GM23338 (cell line): ENCODE data around the gene ZNF691. TPM values are rescaled to one million over a fixed set of nuclear protein-coding genes. Genes with fewer than 3 reads are reported as not detected.

ENCODE experiments used
- EZH2 ChIP-seq: fragments of 200-600 bp; sonication (generic); IDR thresholded peaks from one replicate; pipeline ENCODE4 v1.8.0; 2017; ENCODE audit warnings: antibody characterized with exemption, mild to moderate bottlenecking, low read depth; ENCODE audit not compliant: unreplicated experiment
- EZH2phosphoT487 ChIP-seq: fragments of 200-600 bp; sonication (generic); IDR thresholded peaks from one replicate; pipeline ENCODE4 v1.8.1; 2018; ENCODE audit warnings: antibody characterized with exemption; ENCODE audit not compliant: unreplicated experiment
- JUNB ChIP-seq: IDR thresholded peaks from one replicate; pipeline ENCODE4 v1.6.1; 2016; ENCODE audit warnings: antibody characterized with exemption; ENCODE audit not compliant: unreplicated experiment
- NANOG ChIP-seq: IDR thresholded peaks from 2 replicates; pipeline ENCODE4 v1.6.1; 2016; ENCODE audit warnings: antibody characterized with exemption, borderline replicate concordance
- POLR2AphosphoS5 ChIP-seq: IDR thresholded peaks from 2 replicates; pipeline ENCODE4 v1.6.1; 2016; ENCODE audit warnings: antibody characterized with exemption, low read depth
- STAT1 ChIP-seq: IDR thresholded peaks from one replicate; pipeline ENCODE4 v1.6.1; 2016; ENCODE audit warnings: antibody characterized with exemption; ENCODE audit not compliant: unreplicated experiment
- ZNF114 ChIP-seq: fragments of 250-450 bp; sonication (Bioruptor Pico); IDR thresholded peaks from 2 replicates; pipeline ENCODE4 v1.5.0; 2020; ENCODE audit warnings: mild to moderate bottlenecking, moderate library complexity
- ZNF331 ChIP-seq: fragments of 250-450 bp; sonication (Bioruptor Pico); IDR thresholded peaks from 2 replicates; pipeline ENCODE4 v1.5.0; 2020; ENCODE audit warnings: low read depth, mild to moderate bottlenecking, moderate library complexity
- polyA plus RNA-seq: library from polyadenylated mRNA; unstranded; fragments of >200 nt; fragmentation: Nextera tagmentation; extraction: Ambion mirVana; gene quantifications from 2 replicates; pipeline ENCODE4 v1.2.1, GENCODE V29; 2016
- total RNA-seq: library from RNA; depleted of rRNA; stranded (reverse); fragments of >200 nt; shearing (Covaris generic); gene quantifications from 2 replicates; pipeline ENCODE4 v1.2.3, GENCODE V29; 2014
- TF ChIP-seq, protein P1 (sequence below): fragments of 250-450 bp; sonication (Bioruptor Pico); IDR thresholded peaks from 2 replicates; pipeline ENCODE4 v1.5.0; 2020; ENCODE audit warnings: mild to moderate bottlenecking, moderate library complexity
- TF ChIP-seq, protein P2 (sequence below): IDR thresholded peaks from one replicate; pipeline ENCODE4 v1.6.1; 2018; ENCODE audit warnings: antibody characterized with exemption; ENCODE audit not compliant: unreplicated experiment
- TF ChIP-seq, protein P3 (sequence below): IDR thresholded peaks from 2 replicates; pipeline ENCODE4 v1.6.1; 2016; ENCODE audit warnings: antibody characterized with exemption
- TF ChIP-seq, protein P4 (sequence below), 2 experiments: fragments of 200-600 bp in 1 of 2; sonication (generic) in 1 of 2; conservative IDR thresholded peaks; 2 replicates each; pipeline versions ENCODE4 v1.5.1 to v1.6.1; 2016 to 2017; ENCODE audit warnings: antibody characterized with exemption in 2 of 2, low read depth in 2 of 2, mild to moderate bottlenecking in 2 of 2, moderate library complexity in 1 of 2

Gene ZNF691
- total and polyA plus RNA-seq, 2 experiments from 2014 or later: 21.3 to 27.7 TPM

DNA sequence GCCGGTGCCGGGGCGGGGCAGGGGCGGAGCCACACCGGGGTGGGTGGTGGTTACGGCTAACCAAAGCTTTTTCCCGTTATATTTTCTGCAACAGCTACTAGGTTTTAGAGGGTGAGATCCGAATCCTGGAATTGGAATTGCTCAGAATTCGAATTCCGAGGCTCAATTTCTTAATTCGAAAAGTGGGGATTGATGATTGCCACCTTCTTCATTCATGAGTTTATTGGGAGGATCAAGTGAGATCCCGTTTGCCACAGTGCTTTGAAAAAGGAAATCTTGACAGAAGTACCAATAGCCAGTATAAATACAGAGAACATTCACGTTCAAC lies 29.0 kb upstream of the ZNF691 start (continued):
- TF ChIP-seq, protein P1, sequence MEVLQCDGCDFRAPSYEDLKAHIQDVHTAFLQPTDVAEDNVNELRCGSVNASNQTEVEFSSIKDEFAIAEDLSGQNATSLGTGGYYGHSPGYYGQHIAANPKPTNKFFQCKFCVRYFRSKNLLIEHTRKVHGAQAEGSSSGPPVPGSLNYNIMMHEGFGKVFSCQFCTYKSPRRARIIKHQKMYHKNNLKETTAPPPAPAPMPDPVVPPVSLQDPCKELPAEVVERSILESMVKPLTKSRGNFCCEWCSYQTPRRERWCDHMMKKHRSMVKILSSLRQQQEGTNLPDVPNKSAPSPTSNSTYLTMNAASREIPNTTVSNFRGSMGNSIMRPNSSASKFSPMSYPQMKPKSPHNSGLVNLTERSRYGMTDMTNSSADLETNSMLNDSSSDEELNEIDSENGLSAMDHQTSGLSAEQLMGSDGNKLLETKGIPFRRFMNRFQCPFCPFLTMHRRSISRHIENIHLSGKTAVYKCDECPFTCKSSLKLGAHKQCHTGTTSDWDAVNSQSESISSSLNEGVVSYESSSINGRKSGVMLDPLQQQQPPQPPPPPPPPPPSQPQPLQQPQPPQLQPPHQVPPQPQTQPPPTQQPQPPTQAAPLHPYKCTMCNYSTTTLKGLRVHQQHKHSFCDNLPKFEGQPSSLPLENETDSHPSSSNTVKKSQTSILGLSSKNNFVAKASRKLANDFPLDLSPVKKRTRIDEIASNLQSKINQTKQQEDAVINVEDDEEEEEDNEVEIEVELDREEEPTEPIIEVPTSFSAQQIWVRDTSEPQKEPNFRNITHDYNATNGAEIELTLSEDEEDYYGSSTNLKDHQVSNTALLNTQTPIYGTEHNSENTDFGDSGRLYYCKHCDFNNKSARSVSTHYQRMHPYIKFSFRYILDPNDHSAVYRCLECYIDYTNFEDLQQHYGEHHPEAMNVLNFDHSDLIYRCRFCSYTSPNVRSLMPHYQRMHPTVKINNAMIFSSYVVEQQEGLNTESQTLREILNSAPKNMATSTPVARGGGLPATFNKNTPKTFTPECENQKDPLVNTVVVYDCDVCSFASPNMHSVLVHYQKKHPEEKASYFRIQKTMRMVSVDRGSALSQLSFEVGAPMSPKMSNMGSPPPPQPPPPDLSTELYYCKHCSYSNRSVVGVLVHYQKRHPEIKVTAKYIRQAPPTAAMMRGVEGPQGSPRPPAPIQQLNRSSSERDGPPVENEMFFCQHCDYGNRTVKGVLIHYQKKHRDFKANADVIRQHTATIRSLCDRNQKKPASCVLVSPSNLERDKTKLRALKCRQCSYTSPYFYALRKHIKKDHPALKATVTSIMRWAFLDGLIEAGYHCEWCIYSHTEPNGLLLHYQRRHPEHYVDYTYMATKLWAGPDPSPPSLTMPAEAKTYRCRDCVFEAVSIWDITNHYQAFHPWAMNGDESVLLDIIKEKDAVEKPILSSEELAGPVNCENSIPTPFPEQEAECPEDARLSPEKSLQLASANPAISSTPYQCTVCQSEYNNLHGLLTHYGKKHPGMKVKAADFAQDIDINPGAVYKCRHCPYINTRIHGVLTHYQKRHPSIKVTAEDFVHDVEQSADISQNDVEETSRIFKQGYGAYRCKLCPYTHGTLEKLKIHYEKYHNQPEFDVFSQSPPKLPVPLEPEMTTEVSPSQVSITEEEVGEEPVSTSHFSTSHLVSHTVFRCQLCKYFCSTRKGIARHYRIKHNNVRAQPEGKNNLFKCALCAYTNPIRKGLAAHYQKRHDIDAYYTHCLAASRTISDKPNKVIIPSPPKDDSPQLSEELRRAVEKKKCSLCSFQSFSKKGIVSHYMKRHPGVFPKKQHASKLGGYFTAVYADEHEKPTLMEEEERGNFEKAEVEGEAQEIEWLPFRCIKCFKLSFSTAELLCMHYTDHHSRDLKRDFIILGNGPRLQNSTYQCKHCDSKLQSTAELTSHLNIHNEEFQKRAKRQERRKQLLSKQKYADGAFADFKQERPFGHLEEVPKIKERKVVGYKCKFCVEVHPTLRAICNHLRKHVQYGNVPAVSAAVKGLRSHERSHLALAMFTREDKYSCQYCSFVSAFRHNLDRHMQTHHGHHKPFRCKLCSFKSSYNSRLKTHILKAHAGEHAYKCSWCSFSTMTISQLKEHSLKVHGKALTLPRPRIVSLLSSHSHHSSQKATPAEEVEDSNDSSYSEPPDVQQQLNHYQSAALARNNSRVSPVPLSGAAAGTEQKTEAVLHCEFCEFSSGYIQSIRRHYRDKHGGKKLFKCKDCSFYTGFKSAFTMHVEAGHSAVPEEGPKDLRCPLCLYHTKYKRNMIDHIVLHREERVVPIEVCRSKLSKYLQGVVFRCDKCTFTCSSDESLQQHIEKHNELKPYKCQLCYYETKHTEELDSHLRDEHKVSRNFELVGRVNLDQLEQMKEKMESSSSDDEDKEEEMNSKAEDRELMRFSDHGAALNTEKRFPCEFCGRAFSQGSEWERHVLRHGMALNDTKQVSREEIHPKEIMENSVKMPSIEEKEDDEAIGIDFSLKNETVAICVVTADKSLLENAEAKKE: no peak
- TF ChIP-seq, protein P2, sequence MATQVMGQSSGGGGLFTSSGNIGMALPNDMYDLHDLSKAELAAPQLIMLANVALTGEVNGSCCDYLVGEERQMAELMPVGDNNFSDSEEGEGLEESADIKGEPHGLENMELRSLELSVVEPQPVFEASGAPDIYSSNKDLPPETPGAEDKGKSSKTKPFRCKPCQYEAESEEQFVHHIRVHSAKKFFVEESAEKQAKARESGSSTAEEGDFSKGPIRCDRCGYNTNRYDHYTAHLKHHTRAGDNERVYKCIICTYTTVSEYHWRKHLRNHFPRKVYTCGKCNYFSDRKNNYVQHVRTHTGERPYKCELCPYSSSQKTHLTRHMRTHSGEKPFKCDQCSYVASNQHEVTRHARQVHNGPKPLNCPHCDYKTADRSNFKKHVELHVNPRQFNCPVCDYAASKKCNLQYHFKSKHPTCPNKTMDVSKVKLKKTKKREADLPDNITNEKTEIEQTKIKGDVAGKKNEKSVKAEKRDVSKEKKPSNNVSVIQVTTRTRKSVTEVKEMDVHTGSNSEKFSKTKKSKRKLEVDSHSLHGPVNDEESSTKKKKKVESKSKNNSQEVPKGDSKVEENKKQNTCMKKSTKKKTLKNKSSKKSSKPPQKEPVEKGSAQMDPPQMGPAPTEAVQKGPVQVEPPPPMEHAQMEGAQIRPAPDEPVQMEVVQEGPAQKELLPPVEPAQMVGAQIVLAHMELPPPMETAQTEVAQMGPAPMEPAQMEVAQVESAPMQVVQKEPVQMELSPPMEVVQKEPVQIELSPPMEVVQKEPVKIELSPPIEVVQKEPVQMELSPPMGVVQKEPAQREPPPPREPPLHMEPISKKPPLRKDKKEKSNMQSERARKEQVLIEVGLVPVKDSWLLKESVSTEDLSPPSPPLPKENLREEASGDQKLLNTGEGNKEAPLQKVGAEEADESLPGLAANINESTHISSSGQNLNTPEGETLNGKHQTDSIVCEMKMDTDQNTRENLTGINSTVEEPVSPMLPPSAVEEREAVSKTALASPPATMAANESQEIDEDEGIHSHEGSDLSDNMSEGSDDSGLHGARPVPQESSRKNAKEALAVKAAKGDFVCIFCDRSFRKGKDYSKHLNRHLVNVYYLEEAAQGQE: no peak
- no peak for TF ChIP-seq ZNF331 (CRISPR knock-in tag)
- TF ChIP-seq NANOG: no peak
- TF ChIP-seq JUNB: no peak
- no peak for TF ChIP-seq POLR2AphosphoS5
- no peak for TF ChIP-seq ZNF114 (CRISPR knock-in tag)
- no peak for TF ChIP-seq STAT1
- TF ChIP-seq EZH2: no peak
- TF ChIP-seq EZH2phosphoT487: no peak
- TF ChIP-seq, protein P3, sequence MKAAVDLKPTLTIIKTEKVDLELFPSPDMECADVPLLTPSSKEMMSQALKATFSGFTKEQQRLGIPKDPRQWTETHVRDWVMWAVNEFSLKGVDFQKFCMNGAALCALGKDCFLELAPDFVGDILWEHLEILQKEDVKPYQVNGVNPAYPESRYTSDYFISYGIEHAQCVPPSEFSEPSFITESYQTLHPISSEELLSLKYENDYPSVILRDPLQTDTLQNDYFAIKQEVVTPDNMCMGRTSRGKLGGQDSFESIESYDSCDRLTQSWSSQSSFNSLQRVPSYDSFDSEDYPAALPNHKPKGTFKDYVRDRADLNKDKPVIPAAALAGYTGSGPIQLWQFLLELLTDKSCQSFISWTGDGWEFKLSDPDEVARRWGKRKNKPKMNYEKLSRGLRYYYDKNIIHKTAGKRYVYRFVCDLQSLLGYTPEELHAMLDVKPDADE: no peak
- TF ChIP-seq, protein P4, sequence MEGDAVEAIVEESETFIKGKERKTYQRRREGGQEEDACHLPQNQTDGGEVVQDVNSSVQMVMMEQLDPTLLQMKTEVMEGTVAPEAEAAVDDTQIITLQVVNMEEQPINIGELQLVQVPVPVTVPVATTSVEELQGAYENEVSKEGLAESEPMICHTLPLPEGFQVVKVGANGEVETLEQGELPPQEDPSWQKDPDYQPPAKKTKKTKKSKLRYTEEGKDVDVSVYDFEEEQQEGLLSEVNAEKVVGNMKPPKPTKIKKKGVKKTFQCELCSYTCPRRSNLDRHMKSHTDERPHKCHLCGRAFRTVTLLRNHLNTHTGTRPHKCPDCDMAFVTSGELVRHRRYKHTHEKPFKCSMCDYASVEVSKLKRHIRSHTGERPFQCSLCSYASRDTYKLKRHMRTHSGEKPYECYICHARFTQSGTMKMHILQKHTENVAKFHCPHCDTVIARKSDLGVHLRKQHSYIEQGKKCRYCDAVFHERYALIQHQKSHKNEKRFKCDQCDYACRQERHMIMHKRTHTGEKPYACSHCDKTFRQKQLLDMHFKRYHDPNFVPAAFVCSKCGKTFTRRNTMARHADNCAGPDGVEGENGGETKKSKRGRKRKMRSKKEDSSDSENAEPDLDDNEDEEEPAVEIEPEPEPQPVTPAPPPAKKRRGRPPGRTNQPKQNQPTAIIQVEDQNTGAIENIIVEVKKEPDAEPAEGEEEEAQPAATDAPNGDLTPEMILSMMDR (conservative IDR thresholded peaks at IDR 0.05; ENCODE audit: low read depth in 2 of 2): no peak
